Measurements from ENCODE around the gene CHMP4A. TPM values are rescaled to one million over a fixed set of nuclear protein-coding genes. Genes with fewer than 3 reads are reported as not detected.
A peak's percentile ranks its signal among the peaks of the same experiment; 100 is the strongest.

CHMP4A gene
- total and polyA plus RNA-seq, 9 of the 15 experiments (the other 6 are each of a cell fraction or from before 2014, with no cell fraction given) = 28.8 to 104 (median 52.7) TPM

- TF ChIP-seq PBX2 (CRISPR knock-in tag; IDR thresholded peaks at IDR 0.05; ENCODE audit: low read depth) = no peak
- no peak for TF ChIP-seq PBX2 (tag; conservative IDR thresholded peaks at IDR 0.05; ENCODE audit: low read depth)
- no peak for TF ChIP-seq HDAC2 (IDR thresholded peaks at IDR 0.05)
Measured at GRCh38 chr14:24187539-24187915, 25.8 kb downstream of the CHMP4A start (continued).

GRCh38 chr14:24186831-24187538, 26.3 kb downstream of the CHMP4A start:
- POLR2A ChIA-PET = no interaction called here
- Histone ChIP-seq H4K20me1 (replicated peaks; ENCODE audit: control insufficient read depth, insufficient read depth, low read length) (peaks cover 9% of the 10 kb centered on the region; the same call in 1 of the 2 replicates), H3K27me3 (ENCODE audit: control insufficient read depth in 2 of 2, insufficient read depth in 2 of 2, low read length in 2 of 2) (no peaks in the 10 kb centered on the region), H3K9me1 (ENCODE audit: control insufficient read depth, insufficient read depth, low read length) (peaks cover 3% of the 10 kb centered on the region), H3K4me1 (replicated peaks in 1 of 2; ENCODE audit: control insufficient read depth in 2 of 2, insufficient read depth in 2 of 2, low read length in 2 of 2) (peaks cover 0 to 21% of the 10 kb centered on the region in 2 experiments; a peak in 3 of 5 replicates), H2AFZ (ENCODE audit: low read depth, low read length) (no peak overlapping the region), H3K4me3 (peak overlapping the region; percentile 71; the same call in 1 of the 2 replicates), H3K4me2 (ENCODE audit: insufficient read depth, low read length) (0 out of 2 replicates have a peak overlapping the region, but pooled peaks have one; percentile 87), H3K9me3 (replicated peaks; ENCODE audit: control insufficient read depth, insufficient read depth, low read depth, low read length) (no peaks in the 10 kb centered on the region), H3K9ac (ENCODE audit: insufficient read depth in 1 of 2, low read depth in 2 of 2, low read length in 2 of 2) (peak overlapping the region; percentile 87 to 91; a peak in 3 of 4 replicates), H3K79me2 (ENCODE audit: control insufficient read depth, insufficient read depth, low read length) (peaks cover 18% of the 10 kb centered on the region), H3K36me3 (ENCODE audit: control insufficient read depth, insufficient read depth, low read length) (peaks cover 71% of the 10 kb centered on the region; the same call in 2 of the 3 replicates), H3K27ac (ENCODE audit: extremely low read depth, low read depth, low read length) (no peak overlapping the region)
- WGBS (ENCODE audit: insufficient coverage, low coverage, missing lambda C conversion rate) = 81% methylated on average over 7 of the region's 10 CpGs
- BruUV-seq (replicated peaks) = no TSS peak
- intact Hi-C loops (cut with micrococcal nuclease) (no loop called here), in situ Hi-C loops (cut with MboI) (no loop called here)
- FAIRE-seq (no peak), DNase-seq (ENCODE audit: extremely low read depth in 1 of 4, low spot score in 3 of 4) (no peak), ATAC-seq (no peak)
- CTCF ChIA-PET (ENCODE audit: low intra/inter-chr PET ratio) = no interaction called here
- TF ChIP-seq HNRNPLL (IDR thresholded peaks at IDR 0.05; ENCODE audit: low read depth, low read length, poor library complexity, severe bottlenecking) (peak; percentile 14), HLTF (IDR thresholded peaks at IDR 0.05) (no peak)

Data from K562 (cell line).